NCI-H526 (cell line): ENCODE data around the gene COX6B2.

ENCODE experiments used
- DNase-seq, 2 experiments: peaks; one replicate each; lab custom pipeline; 2025; lab: John Stamatoyannopoulos, UW

Gene COX6B2

DNA sequence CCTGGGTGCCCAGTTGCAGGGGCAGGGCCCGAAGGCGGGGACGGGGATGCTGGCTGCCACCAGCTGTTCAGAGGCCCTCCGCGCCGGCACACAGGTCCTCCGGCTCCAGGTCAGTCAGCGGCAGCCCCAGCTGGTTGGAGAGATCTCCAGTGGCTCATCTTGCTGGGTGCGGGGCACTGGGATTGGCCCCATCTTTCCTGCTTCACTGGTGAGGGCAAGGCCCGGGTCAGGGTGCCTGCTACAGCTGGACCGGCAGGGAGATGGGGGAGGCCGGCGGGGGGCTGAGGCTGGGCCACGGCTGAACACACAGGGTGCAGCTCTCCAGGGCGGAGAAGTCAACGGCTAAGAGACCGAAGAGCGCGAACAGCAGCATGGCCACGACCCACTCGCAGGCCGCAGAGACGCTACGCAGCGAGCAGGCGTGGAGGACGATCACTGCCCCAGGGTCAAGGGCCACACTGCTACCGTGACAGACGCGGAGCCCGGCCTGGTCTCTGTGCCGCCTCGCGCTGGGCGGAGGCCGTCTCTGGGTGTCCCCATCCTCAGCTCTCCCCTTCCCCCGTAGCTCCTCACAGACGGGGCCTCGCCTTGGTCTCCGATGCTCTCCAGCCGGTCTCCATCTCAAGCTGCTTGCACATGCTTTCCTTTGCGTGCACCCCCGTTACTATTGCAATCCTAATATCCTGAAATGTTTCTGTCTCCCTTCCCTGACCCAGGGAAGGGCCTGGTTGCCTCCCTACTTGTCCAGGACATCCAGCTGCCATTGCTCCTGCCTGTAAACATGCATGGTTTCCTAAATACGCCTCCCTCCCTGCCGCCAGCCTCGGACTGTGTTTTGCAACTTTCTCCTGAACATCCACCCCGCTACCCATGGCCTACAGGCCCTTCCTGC is 41.7 kb downstream of the COX6B2 start:
- no peak for DNase-seq

DNA sequence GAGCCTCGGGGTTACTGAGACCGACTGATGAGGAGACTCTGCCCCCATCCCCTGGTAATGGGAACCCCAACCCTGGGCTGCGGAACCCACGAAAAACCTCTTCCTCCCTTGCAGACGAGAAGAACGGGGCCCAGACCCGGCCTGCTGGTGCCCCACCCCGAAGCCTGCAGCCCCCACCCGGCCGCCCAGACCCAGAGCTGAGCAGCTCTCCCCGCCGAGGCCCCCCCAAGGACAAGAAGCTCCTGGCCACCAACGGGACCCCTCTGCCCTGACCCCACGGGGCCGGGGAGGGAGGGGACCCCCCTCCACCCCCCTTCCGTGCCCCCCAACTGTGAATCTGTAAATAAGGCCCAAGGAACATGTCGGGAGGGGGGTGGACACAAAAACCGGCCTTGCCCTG is 42.7 kb downstream of the COX6B2 start:
- DNase-seq, result no peak

DNA sequence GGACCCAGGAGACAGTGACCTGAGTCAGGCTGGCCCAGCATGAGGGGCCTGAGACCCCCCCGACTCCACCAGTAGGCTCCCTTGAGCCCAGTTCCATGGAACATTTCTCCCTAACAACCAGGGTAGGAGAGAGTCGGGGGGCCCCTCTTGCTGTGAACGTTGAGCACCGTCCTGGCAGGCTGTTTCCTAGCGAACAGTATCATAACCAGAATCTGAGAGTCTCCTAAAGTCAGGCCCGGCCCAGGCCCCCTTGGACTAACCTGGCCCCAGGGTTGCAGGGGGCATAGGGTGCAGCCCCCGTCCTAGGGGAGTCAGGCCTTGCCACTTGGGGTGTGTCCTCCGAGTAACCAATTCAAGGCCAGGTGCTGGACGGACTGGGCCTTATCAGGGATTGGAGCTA is 43.1 kb downstream of the COX6B2 start:
- no peak for DNase-seq

DNA sequence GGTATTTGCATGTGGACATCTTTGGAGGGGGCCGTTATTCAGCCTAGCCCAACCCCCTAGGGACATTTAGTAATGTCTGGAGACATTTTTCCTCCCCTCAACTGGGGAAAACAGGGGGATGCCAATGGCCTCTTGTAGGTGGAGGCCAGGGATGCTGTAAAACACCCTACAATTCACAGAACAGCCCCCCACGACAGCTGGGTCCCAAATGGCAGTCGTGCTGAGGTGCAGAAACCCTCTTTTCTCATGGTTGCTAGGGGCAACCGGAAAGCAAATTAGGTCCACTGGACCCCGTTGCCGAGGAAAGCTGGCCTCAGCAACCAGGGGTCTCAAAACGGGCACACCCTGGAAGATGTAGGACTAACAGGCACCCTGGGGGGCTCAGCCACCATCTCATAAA is 44.0 kb downstream of the COX6B2 start:
- DNase-seq, result no peak

DNA sequence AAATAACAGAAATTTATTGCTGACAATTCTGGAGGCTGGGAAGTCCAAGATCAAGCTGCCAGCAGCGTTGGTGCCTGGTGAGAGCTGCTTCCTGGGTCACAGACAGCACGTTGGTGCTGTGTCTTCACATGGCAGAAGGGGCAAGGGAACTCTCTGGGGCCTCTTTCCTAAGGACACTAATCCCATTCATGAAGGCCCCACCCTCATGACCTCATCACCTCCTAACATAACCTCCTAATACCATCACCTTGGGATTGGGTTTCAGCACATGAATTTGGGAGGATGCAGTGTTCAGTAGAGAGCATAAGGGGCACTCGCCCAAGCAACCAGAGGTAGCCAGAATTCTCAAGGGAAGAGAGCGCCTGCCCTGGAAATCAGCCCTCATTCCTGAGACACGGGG is 45.1 kb downstream of the COX6B2 start:
- no peak for DNase-seq

DNA sequence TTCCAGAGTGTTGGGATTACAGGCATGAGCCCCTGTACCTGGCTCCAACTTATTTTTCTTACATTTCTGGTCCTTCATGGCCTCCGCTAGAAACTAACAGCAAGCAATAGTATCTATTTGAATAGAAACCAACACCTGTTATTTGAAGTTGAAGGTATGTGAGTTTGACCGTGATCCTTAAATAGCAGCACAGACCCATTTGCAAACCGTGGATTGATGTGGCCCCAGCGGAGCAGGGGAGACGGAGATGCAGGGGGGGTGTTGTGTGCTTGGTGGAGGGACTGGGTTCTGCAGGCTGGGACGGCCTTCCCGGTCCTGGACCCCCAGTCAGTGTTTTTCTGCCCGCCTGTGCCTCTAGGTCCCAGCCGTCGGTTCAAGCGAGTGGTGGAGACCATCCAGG is 46.2 kb downstream of the COX6B2 start:
- no peak for DNase-seq

DNA sequence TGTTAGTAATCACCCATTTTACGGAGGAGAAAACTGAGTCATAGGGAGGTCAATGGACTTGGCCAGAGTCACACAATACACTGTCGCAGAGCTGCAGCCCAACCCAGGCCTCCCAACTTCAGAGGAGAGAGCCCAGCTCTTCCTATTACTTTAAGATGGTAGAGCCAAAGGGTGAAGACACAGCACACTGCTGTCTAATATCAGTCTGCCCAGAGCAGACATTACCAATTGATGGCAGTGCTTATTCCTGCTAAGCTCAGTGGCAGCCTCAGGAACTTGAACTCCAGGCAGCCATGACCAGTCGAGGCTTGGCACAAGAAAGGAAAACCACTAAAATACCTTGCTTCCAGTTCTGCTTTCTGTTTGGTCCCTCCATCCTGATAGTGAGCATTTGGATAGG is 47.8 kb downstream of the COX6B2 start:
- DNase-seq, result no peak

DNA sequence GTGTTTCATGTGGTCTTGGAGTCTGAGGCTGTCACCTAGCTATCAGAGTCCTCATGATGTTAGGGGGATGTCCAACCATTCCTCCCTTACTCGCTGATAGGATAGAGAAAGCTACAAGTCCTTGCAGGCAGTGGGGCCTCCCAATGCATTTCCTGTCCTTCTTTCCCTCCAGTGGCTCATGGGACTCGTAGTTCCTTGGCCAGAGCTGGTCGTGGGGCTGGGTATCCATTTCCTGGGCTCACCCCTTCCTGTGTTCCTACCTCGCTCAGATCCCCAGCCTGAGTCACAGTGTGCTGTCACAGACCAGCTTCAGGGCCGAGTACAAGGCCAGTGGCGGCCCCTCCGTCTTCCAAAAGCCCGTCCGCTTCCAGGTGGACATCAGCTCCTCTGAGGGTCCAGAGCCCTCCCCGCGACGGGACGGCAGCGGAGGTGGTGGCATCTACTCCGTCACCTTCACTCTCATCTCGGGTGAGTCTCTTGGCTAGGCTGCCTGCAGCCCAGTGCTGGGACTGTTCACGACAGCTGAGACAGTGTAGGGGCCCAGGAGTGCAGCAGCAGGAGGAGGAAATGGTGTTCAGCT is 48.4 kb downstream of the COX6B2 start:
- DNase-seq, result no peak

DNA sequence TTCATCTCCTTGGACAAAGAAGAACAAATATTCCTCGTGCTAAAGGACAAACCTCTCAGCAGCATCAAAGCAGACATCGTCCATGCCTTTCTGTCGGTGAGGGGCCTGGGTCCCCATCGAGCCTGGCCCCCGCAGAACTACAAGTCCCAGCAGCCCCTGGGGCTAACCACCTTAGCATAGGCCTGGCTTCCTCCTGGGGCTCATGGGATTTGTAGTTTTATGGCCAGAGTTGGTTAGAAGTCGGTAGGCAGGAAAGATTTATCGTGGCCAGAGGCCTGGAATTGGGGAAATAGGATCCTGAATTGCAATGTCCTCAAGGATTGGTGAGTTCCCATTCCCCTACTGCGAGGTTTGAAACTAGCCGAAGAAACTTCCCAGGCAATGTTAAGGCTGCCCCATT is 49.0 kb downstream of the COX6B2 start:
- DNase-seq, result peak in 1 of 2 experiments; percentile 73

DNA sequence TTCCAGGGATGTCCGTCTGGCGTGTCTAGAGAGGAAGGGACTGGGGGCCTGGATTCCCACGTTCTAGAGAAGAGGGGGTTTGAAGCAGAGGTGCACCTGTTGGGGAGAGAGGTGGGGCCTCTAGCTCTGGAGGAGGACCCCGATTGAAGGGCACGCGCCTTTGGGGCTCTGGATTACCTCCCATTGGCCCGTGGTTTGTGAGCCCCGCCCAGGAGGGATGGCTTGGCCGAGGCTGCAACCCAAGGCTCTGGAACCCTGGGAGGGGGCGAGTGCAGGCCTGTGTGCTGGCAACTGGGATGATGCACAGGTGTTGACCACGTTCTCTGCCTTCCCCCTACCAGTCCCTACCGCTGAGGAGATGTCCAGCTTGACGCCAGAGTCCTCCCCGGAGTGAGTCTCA is 49.5 kb downstream of the COX6B2 start:
- DNase-seq, result no peak

DNA sequence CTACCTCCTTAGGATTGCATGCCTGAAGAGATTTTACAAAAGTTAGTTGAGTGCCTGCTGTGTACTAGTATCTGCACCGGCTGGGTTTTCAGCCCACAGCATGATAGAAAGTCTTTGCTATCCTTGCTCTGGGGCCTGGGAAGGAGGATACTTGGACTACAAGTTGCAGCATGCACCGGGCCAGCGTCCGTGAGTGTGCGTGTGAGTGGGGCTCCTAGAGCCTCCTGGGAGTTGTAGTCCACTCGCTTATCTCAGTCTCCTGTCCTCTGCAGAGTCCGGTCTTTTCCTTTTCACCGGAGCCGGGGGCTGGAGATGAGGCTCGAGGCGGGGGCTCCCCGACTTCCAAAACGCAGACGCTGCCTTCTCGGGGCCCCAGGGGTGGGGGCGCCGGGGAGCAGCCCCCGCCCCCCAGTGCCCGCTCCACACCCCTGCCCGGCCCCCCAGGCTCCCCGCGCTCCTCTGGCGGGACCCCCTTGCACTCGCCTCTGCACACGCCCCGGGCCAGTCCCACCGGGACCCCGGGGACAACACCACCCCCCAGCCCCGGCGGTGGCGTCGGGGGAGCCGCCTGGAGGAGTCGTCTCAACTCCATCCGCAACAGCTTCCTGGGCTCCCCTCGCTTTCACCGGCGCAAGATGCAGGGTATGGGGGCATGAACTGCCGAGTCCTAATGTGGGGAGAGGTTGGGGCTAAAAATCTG is 50.1 kb downstream of the COX6B2 start:
- DNase-seq, result peak in 1 of 2 experiments; percentile 86

DNA sequence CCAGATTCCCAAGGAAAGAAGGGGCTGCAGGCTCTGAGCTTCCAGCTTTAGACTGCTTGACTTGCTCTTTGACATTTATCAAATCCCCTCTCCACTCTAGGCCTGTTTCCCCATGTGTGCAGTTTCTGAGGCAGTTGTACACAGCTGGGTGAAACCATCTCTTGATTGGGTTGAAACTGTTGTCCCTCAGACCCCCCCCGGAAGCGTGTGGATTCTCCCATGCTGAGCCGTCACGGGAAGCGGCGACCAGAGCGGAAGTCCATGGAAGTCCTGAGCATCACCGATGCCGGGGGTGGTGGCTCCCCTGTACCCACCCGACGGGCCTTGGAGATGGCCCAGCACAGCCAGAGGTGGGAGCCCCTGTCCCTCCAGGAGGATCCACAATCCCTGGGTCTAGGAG is 51.0 kb downstream of the COX6B2 start:
- DNase-seq, result no peak

DNA sequence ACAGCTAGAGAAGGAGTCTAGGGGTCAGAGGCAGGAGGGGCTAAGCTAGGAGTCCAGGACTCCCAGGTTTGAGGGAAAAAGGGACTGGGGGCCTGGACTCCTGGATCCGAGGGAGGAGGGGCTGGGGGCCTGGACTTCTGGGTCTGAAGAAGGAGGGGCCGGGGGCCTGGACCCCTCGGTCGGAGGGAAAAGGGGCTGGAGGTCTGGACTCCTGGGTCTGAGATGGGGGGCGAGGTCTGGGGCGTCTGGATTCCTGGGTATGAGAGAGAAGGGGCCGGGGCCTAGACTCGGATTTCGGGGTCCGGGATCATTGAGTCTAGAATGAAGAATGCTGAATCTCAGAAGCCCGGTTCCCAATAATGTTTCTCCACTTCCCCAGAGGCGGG is 52.2 kb downstream of the COX6B2 start:
- no peak for DNase-seq

DNA sequence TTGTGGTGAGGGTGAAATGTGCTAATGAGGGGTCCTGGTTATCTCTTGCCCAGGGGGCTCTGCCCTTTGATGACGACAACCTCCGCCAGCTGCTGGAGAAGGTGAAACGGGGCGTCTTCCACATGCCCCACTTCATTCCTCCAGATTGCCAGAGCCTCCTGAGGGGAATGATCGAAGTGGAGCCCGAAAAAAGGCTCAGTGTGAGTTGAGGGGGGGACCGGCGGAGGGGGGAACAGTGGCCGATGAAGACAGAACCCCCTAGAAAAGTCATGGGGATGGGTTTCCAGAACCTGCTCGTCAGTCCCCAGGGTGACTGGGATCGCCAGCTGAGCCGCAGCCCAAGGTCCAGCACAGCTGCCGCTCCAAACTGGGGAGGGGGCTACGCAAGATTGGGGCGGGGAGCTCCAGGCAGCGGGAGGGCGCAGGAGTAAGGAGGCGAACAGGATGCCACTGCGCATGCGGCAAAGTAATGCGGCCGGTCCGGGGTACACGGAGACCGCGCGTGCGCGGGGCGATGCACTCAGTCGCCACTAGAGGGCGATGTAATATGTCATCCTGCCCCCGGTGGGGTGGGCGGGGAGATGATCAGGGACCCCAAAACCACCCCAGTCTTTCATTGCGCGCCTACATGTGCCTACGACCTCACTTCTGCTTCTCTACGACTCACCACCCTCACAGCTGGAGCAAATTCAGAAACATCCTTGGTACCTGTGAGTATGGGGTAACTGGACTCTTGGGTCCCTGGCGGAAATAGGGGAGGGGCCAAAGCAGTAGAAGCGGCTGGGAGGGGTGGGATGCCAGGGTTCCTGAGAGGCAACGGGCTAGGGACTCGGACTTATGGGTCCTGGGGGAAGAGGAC is 52.8 kb downstream of the COX6B2 start:
- DNase-seq, result peak; percentile 22 to 93

DNA sequence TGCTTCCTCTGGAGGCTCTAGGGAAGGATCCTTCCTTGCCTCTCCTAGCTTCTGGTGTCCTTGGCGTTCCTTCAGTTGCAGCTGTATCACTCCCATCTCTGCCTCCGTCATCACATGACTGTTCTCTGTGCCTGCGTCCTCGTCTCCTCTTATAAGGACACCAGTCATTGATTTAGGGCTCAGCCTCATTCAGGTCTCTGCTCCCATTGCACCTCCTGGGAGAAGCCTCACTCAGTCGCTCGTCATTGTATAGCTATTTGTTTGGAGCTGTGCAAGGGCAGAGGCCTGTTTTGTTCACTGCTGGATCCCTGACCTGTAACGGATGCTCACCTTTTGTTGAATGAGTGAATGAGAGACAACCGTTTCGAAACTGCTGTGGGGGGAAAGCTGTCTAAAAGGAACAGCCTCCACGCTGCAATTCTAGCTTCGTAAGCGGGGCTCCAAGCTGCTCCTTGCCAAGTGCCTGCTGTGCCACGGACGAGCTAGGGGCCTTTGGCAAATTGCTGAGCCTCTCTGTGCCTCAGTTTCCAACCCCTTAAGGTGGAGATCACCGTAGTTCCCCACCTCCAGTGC is 53.5 kb downstream of the COX6B2 start:
- no peak for DNase-seq

DNA sequence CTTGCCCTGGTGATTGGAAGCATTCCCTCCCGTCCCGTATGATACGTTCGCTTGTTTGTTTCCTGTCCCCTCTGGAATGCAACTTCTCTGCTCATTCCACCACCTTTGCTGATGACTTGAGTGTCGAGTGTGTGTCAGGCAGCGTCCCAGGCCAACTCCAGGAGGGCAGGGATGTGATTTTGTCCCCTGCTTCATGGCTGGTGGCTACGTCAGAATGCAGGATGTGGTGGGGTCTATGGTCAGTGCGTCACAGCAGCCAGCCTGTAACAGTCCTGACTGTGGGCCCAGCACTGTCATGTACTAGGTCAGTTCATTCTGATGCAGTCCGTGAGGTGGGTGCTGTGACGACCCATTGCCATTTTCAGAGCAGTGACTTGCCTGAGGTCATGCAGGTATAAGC is 54.5 kb downstream of the COX6B2 start:
- DNase-seq, result no peak
